Mammary epithelial cell (primary cell): ENCODE data around the gene VPS52.

Source experiments
- EZH2 ChIP-seq: IDR thresholded peaks from 2 replicates; pipeline ENCODE4 v1.6.1; 2012; ENCODE audit warnings: low read length, inconsistent platforms, borderline replicate concordance
- TF ChIP-seq, protein P1 (sequence below), 2 donors: IDR thresholded peaks in 1 of 2; conservative IDR thresholded peaks in 1 of 2; 2 replicates each; pipeline ENCODE4 v1.5.1; 2011 to 2012; ENCODE audit warnings: inconsistent platforms in 2 of 2, low read length in 2 of 2, mild to moderate bottlenecking in 2 of 2, control low read depth in 1 of 2, low read depth in 1 of 2; ENCODE audit not compliant: insufficient read depth in 1 of 2; ENCODE audit errors: extremely low read depth in 1 of 2

DNA sequence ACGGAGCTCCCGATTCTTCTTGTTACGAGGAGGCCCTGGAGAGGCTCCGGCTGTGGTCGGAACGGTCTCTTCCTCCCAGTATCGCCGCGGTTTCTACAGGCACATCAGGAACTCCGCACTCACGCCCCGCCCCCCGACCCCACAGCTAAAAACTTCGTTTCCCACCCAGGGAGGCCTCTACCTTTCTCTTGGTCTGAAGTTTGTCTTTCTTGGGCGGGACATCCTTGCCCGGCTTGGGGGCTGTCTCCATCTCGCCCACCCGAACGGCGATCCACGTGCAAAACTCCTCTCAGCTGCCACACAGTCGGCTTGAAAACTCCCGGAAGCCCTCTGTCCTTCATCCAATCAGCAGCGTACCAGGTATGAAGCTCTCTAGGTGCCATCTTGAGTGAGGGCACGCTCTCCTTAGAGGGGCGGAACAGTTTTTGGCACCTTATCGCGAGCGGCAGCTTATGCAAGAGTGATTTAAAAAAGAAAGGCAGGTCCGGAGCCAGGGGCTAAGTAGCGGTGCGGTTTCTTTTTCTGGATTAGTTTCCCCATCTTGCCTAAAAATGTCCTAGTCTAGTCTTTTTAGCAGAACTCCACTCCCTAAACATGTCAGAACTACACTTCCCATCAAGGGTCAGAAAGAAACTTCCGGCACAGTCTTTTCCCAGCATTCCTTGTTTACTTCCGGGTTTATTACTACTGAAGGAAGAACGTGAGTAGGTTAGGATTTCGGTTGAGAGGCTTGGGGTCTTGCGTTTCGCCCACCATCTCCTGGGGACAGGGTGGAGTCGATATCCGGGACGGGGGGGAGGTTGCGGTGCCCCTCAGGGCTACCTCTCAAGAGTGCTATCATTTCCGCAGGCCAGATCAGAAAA is 17.5 kb upstream of the VPS52 start, which contains the start of the genes PFDN6 and WDR46:
- TF ChIP-seq, protein P1, sequence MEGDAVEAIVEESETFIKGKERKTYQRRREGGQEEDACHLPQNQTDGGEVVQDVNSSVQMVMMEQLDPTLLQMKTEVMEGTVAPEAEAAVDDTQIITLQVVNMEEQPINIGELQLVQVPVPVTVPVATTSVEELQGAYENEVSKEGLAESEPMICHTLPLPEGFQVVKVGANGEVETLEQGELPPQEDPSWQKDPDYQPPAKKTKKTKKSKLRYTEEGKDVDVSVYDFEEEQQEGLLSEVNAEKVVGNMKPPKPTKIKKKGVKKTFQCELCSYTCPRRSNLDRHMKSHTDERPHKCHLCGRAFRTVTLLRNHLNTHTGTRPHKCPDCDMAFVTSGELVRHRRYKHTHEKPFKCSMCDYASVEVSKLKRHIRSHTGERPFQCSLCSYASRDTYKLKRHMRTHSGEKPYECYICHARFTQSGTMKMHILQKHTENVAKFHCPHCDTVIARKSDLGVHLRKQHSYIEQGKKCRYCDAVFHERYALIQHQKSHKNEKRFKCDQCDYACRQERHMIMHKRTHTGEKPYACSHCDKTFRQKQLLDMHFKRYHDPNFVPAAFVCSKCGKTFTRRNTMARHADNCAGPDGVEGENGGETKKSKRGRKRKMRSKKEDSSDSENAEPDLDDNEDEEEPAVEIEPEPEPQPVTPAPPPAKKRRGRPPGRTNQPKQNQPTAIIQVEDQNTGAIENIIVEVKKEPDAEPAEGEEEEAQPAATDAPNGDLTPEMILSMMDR (conservative IDR thresholded peaks at IDR 0.05 in 1 of 2, IDR thresholded peaks at IDR 0.05 in 1 of 2; ENCODE audit: extremely low read depth in 1 of 2, insufficient read depth in 1 of 2, low read depth in 1 of 2, low read length in 2 of 2) = no peak
- TF ChIP-seq EZH2 = no peak
